Gastroesophageal sphincter (tissue), 3 donors: ENCODE results near the gene PPP2R3A.

Experiments used
- CTCF ChIP-seq, 4 experiments: fragments of 200-600 bp in 2 of 4; fragments of 450-650 bp in 2 of 4; sonication (generic) in 1 of 4; IDR thresholded peaks; one replicate each; pipeline ENCODE4 v1.5.1; 2017 to 2019; ENCODE audit warnings: antibody characterized with exemption in 4 of 4, mild to moderate bottlenecking in 2 of 4, moderate library complexity in 2 of 4
- POLR2A ChIP-seq, 2 donors: fragments of 450-650 bp; IDR thresholded peaks; one replicate each; pipeline ENCODE4 v1.6.1; 2017; ENCODE audit warnings: antibody characterized with exemption in 2 of 2, mild to moderate bottlenecking in 2 of 2, moderate library complexity in 1 of 2

GRCh38 chr3:136038668-136039067 lies 73.1 kb downstream of the PPP2R3A start:
- TF ChIP-seq CTCF (IDR thresholded peaks at IDR 0.05) (no peak), POLR2A (IDR thresholded peaks at IDR 0.05) (no peak)
